Epidermal melanocyte (primary cell): ENCODE data around the gene NHEJ1.

Source experiments
- DNase-seq: peaks from one replicate; pipeline ENCODE4 v3.0.0; 2011; ENCODE audit warnings: low spot score; ENCODE audit not compliant: insufficient read length

NHEJ1 gene

DNA sequence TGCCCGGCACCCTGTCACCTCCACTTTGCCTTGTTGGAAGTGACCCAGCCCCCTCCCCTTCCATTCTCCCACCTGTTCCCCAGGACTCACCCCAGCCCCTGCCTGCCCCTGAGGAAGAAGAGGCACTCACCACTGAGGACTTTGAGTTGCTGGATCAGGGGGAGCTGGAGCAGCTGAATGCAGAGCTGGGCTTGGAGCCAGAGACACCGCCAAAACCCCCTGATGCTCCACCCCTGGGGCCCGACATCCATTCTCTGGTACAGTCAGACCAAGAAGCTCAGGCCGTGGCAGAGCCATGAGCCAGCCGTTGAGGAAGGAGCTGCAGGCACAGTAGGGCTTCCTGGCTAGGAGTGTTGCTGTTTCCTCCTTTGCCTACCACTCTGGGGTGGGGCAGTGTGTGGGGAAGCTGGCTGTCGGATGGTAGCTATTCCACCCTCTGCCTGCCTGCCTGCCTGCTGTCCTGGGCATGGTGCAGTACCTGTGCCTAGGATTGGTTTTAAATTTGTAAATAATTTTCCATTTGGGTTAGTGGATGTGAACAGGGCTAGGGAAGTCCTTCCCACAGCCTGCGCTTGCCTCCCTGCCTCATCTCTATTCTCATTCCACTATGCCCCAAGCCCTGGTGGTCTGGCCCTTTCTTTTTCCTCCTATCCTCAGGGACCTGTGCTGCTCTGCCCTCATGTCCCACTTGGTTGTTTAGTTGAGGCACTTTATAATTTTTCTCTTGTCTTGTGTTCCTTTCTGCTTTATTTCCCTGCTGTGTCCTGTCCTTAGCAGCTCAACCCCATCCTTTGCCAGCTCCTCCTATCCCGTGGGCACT is 21.9 kb upstream of the NHEJ1 start:
- no peak for DNase-seq

DNA sequence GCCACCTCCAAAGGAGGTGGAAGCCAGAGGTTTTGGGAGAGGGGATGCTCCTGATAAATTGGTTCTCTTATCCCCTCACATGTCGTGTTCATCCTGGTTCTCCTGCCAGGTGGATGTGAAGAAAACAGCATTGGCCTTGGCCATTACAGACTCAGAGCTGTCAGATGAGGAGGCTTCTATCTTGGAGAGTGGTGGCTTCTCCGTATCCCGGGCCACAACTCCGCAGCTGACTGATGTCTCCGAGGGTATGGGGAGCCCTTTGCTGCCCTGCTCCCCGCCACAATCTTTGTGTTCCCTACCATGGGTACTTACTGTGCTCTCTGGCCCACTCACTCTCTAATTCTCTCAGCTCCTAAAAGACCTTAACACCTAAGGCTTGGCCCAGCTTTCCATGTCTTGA is 20.9 kb upstream of the NHEJ1 start:
- no peak for DNase-seq

DNA sequence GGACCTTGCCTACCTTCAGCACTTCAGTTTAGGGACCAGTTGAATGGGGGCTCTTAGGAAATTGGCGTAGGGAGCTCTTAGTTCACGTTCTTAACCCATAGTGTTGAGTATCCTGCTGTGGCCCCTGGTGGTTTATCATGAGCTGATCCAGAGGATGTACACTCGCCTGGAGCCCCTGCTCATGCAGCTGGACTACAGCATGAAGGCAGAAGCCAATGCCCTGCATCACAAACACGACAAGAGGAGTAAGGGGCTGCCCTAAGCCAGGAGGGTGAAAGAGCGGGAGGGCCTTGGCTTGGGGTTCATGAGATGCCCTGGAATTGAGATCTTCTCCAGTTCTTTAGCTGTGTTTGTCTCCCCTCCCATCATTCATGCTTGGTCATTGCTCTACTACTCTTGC is 20.3 kb upstream of the NHEJ1 start:
- no peak for DNase-seq

DNA sequence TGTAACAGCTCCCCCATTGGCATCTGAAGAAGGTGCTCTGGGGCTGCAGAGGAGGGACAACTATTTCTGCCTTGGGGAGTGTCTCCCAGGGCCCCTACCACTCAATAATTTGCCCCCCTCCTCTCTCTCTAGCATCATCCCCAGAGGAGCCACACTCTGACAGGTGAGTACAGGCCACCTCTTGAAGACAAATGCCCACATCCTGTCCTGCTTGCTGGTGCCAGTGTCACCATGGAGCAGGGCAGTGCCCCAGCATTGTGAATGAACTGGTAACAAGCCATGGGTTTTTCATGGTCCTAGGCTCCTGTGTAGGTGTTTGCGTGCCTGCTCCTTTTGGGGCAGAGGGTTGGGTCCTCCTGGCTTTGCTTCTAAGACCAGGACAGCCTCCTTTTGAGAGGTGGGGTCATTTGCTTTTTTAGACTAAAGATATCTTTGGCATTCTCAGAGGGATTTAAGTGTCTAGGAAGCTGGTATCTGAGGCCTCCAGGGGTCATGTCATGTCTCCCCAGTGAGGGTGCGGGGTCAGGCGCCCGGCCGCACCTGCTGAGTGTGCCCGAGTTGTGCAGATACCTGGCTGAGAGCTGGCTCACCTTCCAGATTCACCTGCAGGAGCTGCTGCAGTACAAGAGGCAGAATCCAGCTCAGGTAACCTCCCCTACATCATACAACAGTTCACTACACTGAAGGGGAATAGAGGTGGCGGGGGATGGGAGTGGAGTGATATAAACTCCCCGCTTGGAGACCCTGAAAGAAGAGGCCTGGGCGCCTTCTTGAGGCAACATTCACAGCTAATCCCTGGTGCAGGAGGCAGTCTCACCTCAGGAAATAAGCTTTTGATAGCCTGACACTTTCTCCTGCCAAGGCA is 19.2 kb upstream of the NHEJ1 start:
- no peak for DNase-seq

DNA sequence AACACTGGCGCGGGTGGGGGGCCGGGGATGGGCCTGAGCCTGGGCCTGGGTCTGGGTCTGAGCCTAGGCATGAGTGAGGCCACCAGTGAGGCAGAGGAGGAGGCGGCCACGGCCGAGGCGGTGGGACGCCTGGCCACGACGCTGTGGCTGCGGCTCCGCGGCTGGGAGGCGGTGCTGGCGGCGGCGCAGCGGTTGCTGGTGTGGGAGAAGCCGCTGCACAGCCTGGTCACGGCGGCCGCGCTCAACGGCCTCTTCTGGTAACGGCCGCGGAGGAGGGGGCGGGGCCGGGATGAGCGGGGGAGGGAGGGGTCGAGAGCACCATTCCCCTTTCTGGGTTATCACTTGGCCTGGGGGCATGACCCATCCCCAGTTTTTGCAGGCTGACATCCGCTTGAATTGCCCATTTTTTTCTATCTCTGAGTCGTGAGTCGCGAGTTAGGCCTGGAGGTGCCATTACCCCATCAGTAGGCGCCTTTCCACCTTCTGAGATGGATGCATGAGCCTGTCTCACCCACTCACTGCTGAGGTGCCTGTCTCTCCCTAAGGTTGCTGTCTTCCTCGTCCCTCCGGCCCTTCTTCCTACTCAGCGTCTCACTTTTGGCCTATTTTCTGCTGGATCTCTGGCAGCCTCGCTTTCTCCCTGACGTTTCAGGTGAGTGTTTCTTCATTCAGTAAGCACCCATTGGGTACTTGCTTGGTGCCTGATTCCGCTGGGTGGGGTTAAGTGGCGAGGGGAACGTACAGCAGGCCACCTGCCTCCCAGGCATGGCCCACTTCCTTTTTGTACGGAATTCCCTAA is 18.0 kb upstream of the NHEJ1 start:
- DNase-seq: no peak

DNA sequence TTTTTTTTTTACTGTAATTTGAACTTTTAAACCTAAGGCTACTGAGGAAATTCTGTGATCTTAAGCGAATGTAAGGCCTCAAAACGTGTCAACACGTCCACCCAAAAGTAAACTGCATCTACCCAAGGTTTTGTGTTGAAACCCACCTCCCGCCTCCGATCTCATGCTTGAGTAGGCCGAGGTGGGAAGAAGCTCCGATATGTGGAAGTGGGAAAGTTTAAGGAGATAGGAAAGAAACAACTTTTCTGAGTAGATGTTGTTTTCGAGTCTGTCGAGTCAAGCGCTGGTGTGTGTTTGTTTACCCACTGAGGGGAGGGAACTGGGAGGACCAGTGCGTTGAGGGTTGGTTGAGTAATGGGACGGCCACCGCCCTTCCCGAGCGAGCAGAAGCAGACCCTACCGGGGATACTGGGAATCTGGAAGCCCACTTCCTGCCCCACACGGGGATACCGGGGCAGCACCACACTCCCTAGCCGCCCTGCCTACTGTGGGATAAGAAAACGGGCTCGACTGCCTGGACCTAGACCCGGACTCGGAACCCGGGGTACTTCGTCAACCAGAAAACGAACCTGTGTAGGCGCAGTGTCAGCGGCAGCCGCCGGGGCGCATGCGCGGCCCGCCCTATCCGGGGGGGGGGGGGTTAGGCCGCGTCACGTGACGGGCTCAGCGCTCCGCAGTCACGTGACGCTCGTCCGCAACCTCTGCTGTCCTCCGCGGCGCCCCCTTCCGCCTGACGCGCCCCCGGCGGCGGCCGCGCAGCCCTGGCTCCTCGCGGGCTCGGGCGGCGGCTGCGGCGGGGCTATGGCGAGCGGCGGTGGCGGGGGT is 17.1 kb upstream of the NHEJ1 start, which contains the start of gene RETREG2:
Gene RETREG2 (plus strand): TSS at position 724 of the 825 bp plus-strand sequence. CDS start 78 bp downstream, at position 802.
- peak; percentile 93 for DNase-seq

DNA sequence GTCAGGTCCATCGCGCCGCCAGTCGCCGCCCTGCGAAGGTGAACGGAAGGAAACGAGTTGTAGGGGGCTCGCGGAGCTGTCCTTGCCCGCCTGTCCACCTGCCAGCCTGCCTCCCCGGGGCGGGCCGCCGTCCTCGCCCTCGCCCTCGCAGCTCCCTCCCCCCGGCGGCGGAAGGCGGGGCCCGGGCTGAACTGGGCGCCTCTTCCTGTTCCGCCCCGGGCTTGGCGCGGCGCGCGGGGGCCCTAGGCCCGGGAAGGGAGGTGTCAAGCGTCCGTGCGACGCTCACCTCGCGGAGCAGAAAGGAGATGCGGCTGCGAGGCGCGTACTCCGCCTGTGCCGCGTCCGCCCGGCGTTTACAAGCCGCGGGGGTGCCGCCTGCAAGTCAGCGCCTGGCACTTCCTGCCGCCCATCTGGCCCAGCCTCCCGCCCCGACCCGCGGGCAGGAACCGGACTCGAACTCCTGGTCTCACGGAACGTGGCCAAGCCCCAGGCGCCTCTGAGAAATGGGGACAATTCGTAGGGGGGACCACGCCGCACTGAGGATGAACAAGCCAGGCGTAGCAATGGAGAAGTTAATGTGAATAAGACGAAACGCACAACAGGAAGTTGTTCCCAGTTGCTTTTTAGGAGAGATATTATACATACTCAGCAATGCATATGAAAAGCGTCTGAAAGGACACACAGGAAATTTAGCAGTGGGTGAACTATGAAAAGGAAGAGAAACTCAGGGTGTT is 16.4 kb upstream of the NHEJ1 start, which contains the start of gene CNPPD1:
Gene CNPPD1 (minus strand): TSS at position 108 of the 734 bp plus-strand sequence. CDS start 97 bp downstream, at position 11.
- DNase-seq: peak; percentile 60

DNA sequence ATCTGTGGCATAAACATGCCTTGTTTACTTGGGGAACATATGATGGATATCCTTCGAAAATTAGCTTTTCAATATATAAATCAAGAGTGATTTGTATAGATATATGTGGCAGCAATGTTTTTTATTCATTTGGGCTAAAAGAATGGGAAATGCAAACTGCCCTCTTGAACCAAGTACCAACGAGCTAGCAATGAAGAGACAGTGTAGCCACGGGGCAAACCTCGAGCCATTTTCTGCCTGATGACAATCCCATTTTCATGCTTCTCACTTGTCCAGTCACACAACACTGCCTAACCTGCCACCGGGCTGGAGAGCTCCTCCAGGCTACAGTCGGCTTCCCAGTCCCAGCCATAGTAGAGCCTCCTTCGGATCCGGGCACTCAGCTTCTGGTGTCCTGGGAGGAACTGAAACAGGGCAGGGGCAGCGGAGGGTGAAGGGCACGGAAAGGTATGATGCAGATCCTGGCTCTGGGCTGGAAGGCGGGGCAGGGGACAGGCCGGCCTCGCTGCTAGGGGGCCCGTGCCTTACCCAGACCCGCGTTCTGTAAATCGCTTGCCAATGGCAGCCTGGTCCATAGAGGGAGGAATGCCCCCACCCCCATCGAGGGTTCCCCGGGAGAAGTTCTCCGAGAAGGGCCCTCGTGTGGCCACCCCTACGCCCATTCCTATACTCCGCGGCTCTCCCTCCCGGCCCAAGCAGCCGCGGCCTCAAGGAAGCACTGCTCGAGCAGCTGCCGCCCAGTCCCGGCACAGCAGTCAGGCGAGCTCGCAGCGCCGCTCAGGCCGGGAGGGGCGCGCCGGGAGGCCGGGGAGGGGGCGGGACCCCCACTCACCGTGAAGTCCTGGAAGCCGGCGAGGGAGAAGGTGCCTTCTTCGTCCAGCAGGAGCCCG is 15.6 kb upstream of the NHEJ1 start:
- DNase-seq: no peak

DNA sequence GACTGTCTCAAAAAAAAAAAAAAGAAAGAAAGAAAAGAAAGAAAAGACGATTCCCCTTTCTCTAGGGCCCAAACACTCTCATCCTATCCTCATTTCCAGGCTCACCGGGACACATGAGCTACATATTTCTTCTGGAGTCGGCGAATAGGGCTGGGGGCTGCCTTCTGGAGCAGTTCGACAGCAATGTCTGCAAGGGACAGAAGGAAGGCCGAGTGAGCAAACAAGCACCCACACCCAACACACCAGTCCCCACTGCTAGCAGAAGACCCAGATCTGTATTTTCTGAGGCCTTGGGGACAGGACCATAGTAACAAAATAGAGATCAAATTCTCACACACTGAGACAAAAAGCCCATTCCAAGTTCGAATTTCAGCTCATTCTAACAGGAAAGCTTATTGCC is 14.9 kb upstream of the NHEJ1 start:
- DNase-seq: no peak

DNA sequence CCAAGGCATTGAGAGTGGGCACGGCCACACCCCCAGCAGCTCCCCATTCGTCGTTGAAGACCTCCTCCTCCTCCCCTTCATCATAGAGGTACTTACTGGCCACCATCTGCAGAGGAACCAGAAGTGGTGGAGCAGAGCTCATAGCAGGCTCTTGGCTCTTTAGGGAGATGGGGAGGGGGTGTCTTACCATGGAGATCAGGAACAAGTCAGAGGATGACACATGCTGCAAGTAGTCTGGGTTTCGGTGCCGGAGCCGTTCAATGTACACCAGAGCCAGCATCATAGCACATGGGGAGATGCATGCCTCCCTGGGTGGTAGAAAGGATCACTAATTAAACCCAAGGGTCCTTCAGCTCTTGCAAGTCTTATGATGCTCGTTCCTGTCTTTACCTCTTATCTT is 14.2 kb upstream of the NHEJ1 start:
- DNase-seq: no peak

DNA sequence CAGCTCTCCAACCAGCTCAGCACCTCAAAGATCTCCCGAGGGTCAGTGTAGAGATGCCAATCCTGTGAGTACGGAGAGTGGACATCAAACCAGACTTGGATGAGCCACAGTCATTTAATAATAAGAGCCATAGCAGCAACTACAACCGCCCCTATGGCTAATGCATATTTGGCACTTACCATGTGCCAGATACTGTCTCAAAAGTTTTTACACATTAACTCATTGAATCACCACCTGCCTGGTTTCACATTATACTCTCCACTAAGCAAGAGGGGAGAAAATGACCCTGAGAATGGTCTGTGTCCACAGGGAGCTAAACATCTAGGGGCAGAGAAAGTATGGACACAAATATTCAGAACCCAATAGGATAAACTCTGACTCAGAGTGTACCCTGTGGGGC is 13.5 kb upstream of the NHEJ1 start:
- DNase-seq: no peak

DNA sequence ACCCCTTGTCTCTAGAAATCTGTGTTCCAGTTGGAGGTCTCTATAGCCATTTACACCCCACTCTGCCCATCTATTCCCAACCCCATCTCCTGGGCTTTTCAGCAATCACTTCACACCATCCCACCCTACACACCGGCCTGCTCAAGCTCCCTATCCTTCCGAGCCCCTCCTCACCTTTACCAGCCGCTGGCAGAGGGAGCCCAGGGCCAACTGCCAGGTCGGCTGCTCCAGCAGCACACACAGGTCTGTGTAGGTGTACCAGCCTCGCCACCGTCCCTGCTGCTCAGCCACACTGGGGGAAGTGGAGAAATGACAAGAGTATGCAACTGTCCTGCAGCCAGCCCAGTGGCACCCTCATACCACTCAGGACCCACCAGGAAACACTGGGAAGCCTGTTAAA is 12.6 kb upstream of the NHEJ1 start:
- no peak for DNase-seq

DNA sequence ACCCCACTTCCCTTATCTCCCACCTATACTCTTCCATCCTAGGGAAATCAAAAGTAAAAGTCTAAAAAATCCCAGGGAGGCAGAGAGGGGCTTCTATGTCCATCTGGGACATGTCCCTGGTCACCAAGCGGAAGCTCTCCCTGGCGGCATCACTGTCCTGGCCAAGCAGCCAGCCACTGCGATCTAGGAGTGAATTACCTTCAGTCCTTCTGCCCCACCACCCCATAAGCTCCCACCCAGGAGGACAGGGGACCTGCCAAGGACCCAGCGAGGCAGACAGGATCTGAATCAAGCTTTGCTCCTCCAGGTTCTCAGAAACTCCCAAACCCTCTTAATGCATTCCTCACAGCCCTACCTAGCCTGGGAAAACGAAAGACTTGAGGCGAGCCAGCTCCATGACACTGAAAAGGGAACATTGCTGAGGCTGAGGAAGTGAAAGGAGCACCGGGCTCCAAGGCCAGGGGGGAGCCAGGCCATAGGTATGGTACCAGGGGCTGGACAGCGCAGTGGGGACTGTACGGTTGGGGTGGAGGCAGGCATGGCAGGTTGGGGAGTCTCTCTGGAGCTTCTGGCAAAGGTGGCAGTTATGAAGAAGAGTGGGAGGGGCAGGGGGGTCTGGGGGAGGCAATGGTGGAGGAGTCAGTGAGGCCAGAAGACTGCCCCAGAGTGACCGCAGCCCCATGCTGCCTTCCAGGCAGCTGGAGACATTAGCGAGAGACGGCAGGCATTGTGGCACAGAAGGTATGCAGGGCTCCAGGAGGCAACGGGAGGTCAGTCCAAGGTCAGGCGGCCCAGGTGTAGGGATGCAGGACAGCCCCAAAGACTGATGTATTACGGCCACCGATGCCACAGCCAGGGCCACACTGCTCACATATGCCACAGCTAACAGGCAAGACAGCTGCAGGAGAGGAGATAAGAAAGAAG is 11.9 kb upstream of the NHEJ1 start:
- DNase-seq: no peak

DNA sequence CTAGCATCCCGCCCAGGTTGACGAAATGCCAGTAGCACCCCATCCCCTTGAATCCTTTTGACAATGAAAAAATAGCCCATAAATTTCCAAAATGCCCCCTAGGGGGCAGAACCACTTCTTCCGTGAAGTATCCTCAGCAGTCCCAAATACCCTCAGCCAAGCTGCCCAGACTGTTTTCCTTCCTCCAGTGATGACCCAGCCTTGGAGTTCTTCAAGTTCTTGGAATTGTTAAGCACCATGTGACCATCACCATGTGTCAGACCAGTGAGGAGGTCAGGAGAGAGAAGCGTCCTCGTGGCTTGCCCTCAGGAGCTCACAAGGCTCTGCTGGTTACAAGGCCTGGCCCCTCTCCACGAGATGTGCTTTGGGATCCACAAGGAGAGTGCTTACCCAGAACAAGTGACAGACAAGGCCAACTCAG is 10.6 kb upstream of the NHEJ1 start:
- peak; percentile 90 for DNase-seq

DNA sequence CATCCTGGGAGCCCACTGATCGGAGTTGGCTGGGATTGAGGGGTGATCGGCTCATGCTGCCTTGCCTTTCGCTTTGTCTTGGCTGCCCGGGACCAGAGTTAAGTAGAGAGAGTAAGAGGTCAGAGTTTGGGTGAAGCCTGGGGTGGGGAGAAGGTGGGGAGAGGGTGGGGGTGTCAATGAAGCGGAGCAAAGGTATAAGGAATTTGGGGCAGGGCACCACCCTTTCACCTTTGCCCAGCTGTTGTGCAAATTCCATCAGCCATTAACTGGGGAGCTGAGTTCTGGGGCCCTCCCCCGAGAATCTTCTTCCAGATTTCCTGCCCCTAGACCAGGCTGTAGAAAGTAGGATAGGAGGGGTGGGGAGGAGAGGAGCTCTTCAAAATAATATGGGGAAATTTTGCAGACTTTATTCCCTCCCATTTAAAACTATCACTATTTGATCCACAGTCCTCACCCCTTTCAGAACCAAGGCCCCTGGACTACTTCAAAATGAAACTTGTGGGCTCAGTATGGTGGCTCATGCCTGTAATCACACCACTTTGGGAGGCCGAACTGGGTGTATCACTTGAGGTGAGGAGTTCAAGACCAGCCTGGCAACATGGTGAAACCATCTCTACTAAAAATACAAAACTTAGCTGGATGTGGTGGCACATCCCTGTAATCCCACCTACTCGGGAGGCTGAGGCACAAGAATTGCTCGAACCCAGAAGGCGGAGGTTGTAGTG is 9.5 kb upstream of the NHEJ1 start, which contains the start of gene SLC23A3:
Gene SLC23A3 (minus strand): TSS at position 100 of the 725 bp plus-strand sequence. CDS start 45 bp downstream, at position 55.
- no peak for DNase-seq

DNA sequence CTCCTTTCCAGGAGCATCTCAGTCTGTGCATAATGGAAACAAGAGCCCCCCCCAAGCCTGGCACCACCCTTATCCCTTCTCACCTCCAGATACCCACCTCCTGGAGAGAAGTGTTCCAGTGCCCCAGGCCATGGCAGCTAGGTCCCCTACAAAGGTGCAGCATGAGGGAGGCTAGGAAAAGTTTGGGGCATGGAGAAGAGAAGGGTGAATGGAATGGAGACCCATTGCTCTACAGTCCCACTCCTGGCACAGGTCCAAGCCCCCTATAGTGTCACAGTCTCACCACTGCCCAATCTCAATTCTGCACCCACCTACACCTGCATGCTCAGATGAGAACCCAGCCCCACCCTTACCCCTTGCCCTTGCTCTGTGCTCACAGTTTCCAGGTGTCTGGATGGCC is 8.3 kb upstream of the NHEJ1 start:
- no peak for DNase-seq

DNA sequence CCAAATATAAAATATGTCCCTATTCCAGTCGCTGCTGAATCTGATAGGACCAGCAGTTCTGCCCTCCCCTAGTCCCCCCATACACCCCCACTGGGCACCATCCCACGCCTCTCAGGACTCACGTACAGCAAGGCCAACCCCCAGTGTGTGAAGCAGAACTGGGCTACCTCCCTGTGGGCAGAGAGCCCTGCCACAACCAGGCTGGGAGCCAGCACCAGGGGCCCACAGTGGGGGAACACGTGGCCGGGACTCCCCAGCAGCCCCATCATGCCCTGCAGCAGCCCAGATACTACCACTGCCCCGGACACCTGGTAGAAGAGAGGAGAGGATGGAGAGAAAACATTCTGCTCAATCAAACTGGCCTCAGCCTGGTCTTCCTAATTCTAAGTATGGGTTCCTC is 7.9 kb upstream of the NHEJ1 start:
- no peak for DNase-seq
